Breast epithelium (tissue), 4 donors: ENCODE measurements around the gene TRAIP. TPM values are rescaled to one million over a fixed set of nuclear protein-coding genes. Genes with fewer than 3 reads are reported as not detected.
"Not testable (repeated sequence)": the region's sequence is repeated elsewhere in the genome, so short reads cannot be mapped to it uniquely, and the experiment has no call there.

Experiments
- DNase-seq, 2 donors: peaks; one replicate each; pipeline ENCODE4 v3.0.0-alpha.2; 2019; ENCODE audit warnings: low spot score in 2 of 2
- H3K27ac ChIP-seq, 2 donors: fragments of 200-600 bp; sonication (generic) in 1 of 2; one replicate each; pipeline ENCODE4 v1.5.1; 2016 to 2019; ENCODE audit warnings: mild to moderate bottlenecking in 1 of 2
- H3K27me3 ChIP-seq, 2 donors: fragments of 200-600 bp; sonication (generic) in 1 of 2; one replicate each; pipeline versions ENCODE4 v1.5.1 to v1.6.0; 2017 to 2019; ENCODE audit warnings: control low read depth in 1 of 2, mild to moderate bottlenecking in 1 of 2
- H3K36me3 ChIP-seq: fragments of 200-600 bp; one replicate; pipeline ENCODE4 v1.5.1; 2019
- H3K4me1 ChIP-seq, 2 donors: fragments of 200-600 bp; sonication (generic); one replicate each; pipeline ENCODE4 v1.5.1; 2016 to 2019; ENCODE audit warnings: control low read depth in 1 of 2
- H3K4me3 ChIP-seq, 3 donors: fragments of 200-600 bp; sonication (generic); 1 replicate in 2 of 3; 2 replicates in 1 of 3; pipeline ENCODE4 v1.5.1; 2016 to 2019; ENCODE audit warnings: mild to moderate bottlenecking in 3 of 3, moderate library complexity in 2 of 3
- H3K9me3 ChIP-seq, 2 donors: fragments of 200-600 bp; sonication (generic) in 1 of 2; one replicate each; pipeline ENCODE4 v1.5.1; 2016 to 2019; ENCODE audit warnings: control low read depth in 1 of 2
- CTCF ChIP-seq, 3 donors: fragments of 450-650 bp; IDR thresholded peaks; one replicate each; pipeline ENCODE4 v1.5.1; 2016 to 2017; ENCODE audit warnings: antibody characterized with exemption in 3 of 3, mild to moderate bottlenecking in 3 of 3, moderate library complexity in 3 of 3
- POLR2A ChIP-seq: fragments of 450-650 bp; IDR thresholded peaks from one replicate; pipeline ENCODE4 v1.6.1; 2016; ENCODE audit warnings: antibody characterized with exemption, mild to moderate bottlenecking, moderate library complexity
- POLR2AphosphoS5 ChIP-seq, 3 donors: sonication (generic); formaldehyde crosslinking; IDR thresholded peaks; one replicate each; pipeline ENCODE4 v1.6.1; 2017; ENCODE audit warnings: antibody characterized with exemption in 3 of 3
- intact Hi-C: fragments of 100-400 bp; cut with DNase I; formaldehyde crosslinking; loops from one replicate; pipeline ENCODE4 v1.15.1; 2023; ENCODE audit warnings: low total_unique reads
- total RNA-seq, 3 donors: library from RNA; depleted of rRNA; stranded (reverse); fragments of >200 nt; gene quantifications; one replicate each; pipeline ENCODE4 v1.1.0, GENCODE V29; 2016

Gene TRAIP
- total RNA-seq, 3 donors from 2014 or later = 1.6 to 2.0 (median 1.9) TPM

GRCh38 chr3:49787182-49787464, 69.2 kb downstream of the TRAIP start:
- intact Hi-C loops = no loop called here
- Histone ChIP-seq H3K27me3 (no peaks in the 10 kb centered on the region), H3K4me3 (peak overlapping the region in 2 of 3 donors; percentile 89 to 100), H3K9me3 (no peaks in the 10 kb centered on the region), H3K27ac (peak overlapping the region; percentile 97 to 99), H3K36me3 (no peaks in the 10 kb centered on the region), H3K4me1 (peaks cover 0 to 6% of the 10 kb centered on the region in 2 donors)
- TF ChIP-seq POLR2A = no peak
- TF ChIP-seq POLR2AphosphoS5 (IDR thresholded peaks at IDR 0.05) = no peak
- no peak for TF ChIP-seq CTCF (IDR thresholded peaks at IDR 0.05)
- DNase-seq = no peak

- Histone ChIP-seq H3K27ac (peak within 1 kb of the TSS; percentile 97 to 99), H3K27me3 (no peaks in the 10 kb centered on the region), H3K36me3 (no peaks in the 10 kb centered on the region), H3K9me3 (no peaks in the 10 kb centered on the region), H3K4me3 (peak within 1 kb of the TSS; percentile 89 to 100 (median 100)), H3K4me1 (peaks cover 0 to 6% of the 10 kb centered on the region in 2 donors)
- TF ChIP-seq POLR2A = peak; percentile 89
- peak; percentile 69 to 98 (median 90) for TF ChIP-seq POLR2AphosphoS5 (IDR thresholded peaks at IDR 0.05)
- TF ChIP-seq CTCF (IDR thresholded peaks at IDR 0.05) = peak in 1 of 3 donors; percentile 17
- DNase-seq = peak; percentile 100
- intact Hi-C loops = no loop called here
Observed at GRCh38 chr3:49786357-49787181, 69.8 kb downstream of the TRAIP start, which contains the start of gene IP6K1. IP6K1 (minus strand) TSS chr3:49786542; CDS start chr3:49748040, 38,502 bp downstream.

GRCh38 chr3:49785565-49786356, 70.6 kb downstream of the TRAIP start:
- Histone ChIP-seq H3K4me3 (peak overlapping the region; percentile 89 to 100 (median 100)), H3K9me3 (no peaks in the 10 kb centered on the region), H3K36me3 (no peaks in the 10 kb centered on the region), H3K4me1 (peaks cover 0 to 13% of the 10 kb centered on the region in 2 donors), H3K27me3 (no peaks in the 10 kb centered on the region), H3K27ac (peak overlapping the region; percentile 97 to 99)
- TF ChIP-seq CTCF (IDR thresholded peaks at IDR 0.05) (no peak), POLR2A (no peak), POLR2AphosphoS5 (IDR thresholded peaks at IDR 0.05) (no peak)
- intact Hi-C loops = no loop called here
- peak in 1 of 2 donors; percentile 35 for DNase-seq

DNA sequence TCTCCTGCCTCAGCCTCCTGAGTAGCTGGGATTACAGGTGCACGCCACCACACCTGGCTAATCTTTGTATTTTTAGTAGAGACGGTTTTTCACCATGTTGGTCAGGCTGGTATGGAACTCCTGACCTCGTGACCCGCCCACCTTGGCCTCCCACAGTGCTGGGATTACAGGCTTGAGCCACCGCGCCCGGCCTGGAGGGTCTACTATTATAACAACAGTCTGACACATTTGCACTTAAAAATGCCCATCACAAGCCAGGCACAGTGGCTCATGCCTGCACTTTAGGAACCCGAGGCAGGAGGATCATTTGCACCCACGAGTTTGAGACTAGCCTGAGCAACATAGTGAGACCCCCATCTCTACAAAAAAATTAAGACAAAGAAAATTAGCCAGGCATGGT, 74.1 kb downstream of the TRAIP start:
- intact Hi-C loops, H3K4me3 ChIP-seq, DNase-seq, H3K9me3 ChIP-seq, H3K27me3 ChIP-seq, H3K27ac ChIP-seq, H3K36me3 ChIP-seq: not testable (repeated sequence)
- peaks cover 0 to 20% of the 10 kb centered on the region in 2 donors for H3K4me1 ChIP-seq

GRCh38 chr3:49781415-49782199, 74.8 kb downstream of the TRAIP start:
- DNase-seq = no peak
- intact Hi-C loops = no loop called here

DNA sequence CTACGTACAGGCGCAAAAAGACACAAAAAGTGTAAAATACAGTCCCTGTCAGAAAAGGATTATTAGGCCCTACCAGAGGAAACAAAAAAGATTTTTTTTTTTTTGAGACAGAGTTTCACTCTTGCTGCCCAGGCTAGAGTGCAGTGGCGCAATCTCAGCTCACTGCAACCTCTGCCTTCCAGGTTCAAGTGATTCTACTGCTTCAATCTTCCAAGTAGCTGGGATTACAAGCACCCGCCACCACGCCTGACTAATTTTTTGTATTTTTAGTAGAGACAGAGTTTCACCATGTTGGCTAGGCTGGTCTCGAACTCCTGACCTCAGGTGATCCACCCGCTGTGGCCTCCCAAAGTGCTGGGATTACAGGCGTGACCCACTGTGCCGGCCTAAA, 75.4 kb downstream of the TRAIP start:
- H3K27me3 ChIP-seq, H3K27ac ChIP-seq, H3K4me3 ChIP-seq, H3K36me3 ChIP-seq, H3K9me3 ChIP-seq, intact Hi-C loops, DNase-seq: not testable (repeated sequence)
- peaks cover 0 to 20% of the 10 kb centered on the region in 2 donors for H3K4me1 ChIP-seq

More at GRCh38 chr3:49781415-49782199, 74.8 kb downstream of the TRAIP start:
- no peak for TF ChIP-seq POLR2AphosphoS5 (IDR thresholded peaks at IDR 0.05)
- no peak for TF ChIP-seq POLR2A
- no peak for TF ChIP-seq CTCF (IDR thresholded peaks at IDR 0.05)
- no peaks in the 10 kb centered on the region for H3K27me3 ChIP-seq
- H3K4me3 ChIP-seq = no peak overlapping the region
- peaks cover 0 to 20% of the 10 kb centered on the region in 2 donors for H3K4me1 ChIP-seq
- no peaks in the 10 kb centered on the region for H3K36me3 ChIP-seq
- H3K27ac ChIP-seq = no peak overlapping the region
- no peaks in the 10 kb centered on the region for H3K9me3 ChIP-seq
